ENCODE data around the gene TUBA4A. TPM values are rescaled to one million over a fixed set of nuclear protein-coding genes. Genes with fewer than 3 reads are reported as not detected.

Gene TUBA4A
- total RNA-seq, 2 donors from 2014 or later = 20.4 to 84.6 TPM

DNA sequence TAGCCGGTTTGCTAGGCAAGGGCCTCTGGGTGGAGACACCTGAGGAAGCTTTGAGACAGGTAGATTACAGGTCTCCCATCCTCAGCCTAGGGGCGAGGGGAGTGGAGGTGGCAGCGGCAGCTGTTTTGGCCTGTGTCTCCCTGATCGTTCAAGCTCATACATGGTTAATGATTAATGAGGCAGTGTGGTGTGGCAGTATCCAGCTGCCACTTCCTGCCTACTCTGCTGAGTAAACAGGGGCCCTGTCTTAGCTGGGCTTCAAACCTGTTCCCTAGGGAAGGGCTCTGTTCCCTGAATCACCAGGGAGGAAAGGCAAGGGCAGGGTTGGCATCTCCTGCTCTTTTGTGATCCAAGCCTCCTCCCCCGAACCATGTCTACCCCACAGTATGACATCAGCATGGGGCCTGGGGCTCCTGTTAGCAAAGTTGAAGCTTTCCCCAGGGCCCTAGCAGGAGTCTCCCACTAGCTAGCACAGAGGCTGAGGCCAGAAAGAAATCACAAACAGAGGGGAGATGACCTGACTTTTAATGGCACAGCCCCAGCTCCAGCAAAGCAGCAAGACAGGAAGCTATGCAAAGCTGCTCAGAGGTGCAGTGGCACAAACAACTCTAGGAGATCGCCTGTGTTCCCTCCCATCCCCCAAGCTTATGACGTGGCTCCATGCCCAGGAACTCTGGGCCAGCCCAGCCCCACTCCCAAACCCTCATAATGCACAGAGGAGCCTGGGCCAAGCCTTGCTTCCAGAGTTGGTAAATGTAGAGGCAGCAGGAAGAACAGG is 4.3 kb downstream of the TUBA4A start:
- ATAC-seq (ENCODE audit: insufficient number of reproducible peaks, low FRiP score, low read depth) = peak; percentile 51
- Histone ChIP-seq H3K27me3 (replicated peaks; ENCODE audit: insufficient read depth) (no peaks in the 10 kb centered on the region), H3K36me3 (peaks cover 7% of the 10 kb centered on the region), H3K4me1 (ENCODE audit: control insufficient read depth in 1 of 2, low read depth in 2 of 2) (peaks cover 48 to 82% of the 10 kb centered on the region in 2 donors), H3K4me3 (peak overlapping the region; percentile 59), H3K9me3 (no peaks in the 10 kb centered on the region), H3K27ac (peak overlapping the region; percentile 88 to 95)
- peak; percentile 81 for DNase-seq (ENCODE audit: low spot score)
- no peak for TF ChIP-seq CTCF (IDR thresholded peaks at IDR 0.05)

DNA sequence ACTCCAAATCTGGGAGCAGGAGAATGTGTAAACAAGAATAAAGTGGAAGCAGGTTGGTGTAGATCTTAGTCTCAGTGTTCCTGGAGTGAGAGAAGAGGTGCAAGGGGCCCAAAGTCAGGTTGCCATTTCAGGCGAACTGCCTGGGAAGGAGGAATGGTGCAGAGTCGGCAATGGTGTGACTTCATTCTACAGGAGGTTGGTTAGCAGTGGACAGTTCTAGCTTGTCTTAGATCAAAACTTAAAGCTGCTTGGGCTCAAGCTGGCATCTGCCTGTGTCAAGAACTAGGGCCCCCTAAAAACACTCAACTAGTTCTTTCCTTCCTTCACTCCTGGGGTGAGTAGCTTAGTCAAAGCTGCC is 4.9 kb downstream of the TUBA4A start:
- Histone ChIP-seq H3K36me3 (peaks cover 7% of the 10 kb centered on the region), H3K4me1 (ENCODE audit: control insufficient read depth in 1 of 2, low read depth in 2 of 2) (peaks cover 48 to 82% of the 10 kb centered on the region in 2 donors)
- no peak for TF ChIP-seq CTCF (IDR thresholded peaks at IDR 0.05)

DNA sequence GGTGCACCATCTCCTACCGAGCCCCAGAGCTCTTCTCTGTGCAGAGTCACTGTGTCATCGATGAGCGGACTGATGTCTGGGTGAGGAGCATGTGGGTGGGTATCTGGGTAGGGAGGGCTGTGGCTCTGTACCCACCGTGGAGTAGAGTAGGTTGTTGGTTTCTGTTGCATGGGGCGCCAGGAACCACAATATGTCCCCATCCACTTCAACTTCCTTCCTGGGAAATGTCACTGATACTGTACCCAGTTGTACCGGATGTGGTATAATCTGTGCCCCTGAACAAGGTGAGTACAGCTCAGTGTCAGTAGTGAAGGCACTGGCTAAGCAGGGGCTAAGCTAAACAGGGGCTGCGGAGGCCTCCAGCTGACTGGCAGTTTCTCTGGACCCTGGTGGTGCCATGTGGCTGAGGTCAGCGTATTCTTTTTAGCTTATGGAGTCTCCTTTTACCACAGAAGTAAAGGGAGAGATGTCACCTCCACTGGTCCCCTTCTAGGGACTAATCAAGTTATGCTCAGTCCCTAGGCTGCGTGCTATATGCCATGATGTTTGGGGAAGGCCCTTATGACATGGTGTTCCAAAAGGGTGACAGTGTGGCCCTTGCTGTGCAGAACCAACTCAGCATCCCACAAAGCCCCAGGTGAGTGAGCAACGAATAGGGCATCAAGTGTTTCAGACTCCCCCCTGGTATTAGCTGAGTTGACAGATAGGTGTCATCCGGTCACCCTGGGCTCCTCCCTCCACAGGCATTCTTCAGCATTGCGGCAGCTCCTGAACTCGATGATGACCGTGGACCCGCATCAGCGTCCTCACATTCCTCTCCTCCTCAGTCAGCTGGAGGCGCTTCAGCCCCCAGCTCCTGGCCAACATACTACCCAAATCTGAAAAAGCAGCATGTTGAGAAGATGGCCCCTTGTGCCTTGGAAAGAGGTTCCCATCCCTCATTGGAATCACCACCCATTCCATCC is 5.8 kb downstream of the TUBA4A start:
- Histone ChIP-seq H3K9me3 (no peaks in the 10 kb centered on the region), H3K4me3 (no peak overlapping the region), H3K36me3 (peaks cover 7% of the 10 kb centered on the region), H3K4me1 (ENCODE audit: control insufficient read depth in 1 of 2, low read depth in 2 of 2) (peaks cover 48 to 80% of the 10 kb centered on the region in 2 donors), H3K27me3 (replicated peaks; ENCODE audit: insufficient read depth) (no peaks in the 10 kb centered on the region), H3K27ac (peak overlapping the region; percentile 88 to 95)
- DNase-seq (ENCODE audit: low spot score) (no peak), ATAC-seq (ENCODE audit: insufficient number of reproducible peaks, low FRiP score, low read depth) (no peak)
- no peak for TF ChIP-seq CTCF (IDR thresholded peaks at IDR 0.05)

More for the DNA sequence above, 4.9 kb downstream of the TUBA4A start:
- peak overlapping the region; percentile 59 for H3K4me3 ChIP-seq
- ATAC-seq (ENCODE audit: insufficient number of reproducible peaks, low FRiP score, low read depth) = no peak
- H3K27ac ChIP-seq = peak overlapping the region; percentile 88 to 95
- no peak for DNase-seq (ENCODE audit: low spot score)
- no peaks in the 10 kb centered on the region for H3K27me3 ChIP-seq (replicated peaks; ENCODE audit: insufficient read depth)
- no peaks in the 10 kb centered on the region for H3K9me3 ChIP-seq

DNA sequence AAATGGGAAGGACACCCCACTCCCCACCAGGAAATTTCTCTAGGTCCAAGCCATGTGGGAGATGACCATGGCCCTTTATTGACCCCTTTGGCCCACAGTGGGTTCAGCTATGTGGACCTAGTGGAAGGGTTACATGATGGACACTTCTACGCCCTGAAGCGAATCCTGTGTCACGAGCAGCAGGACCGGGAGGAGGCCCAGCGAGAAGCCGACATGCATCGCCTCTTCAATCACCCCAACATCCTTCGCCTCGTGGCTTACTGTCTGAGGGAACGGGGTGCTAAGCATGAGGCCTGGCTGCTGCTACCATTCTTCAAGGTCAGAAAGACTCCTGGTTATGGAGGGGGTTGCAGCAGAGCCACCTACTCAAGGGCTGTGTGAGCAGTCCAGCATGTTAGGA is 7.2 kb downstream of the TUBA4A start:
- no peak for TF ChIP-seq CTCF (IDR thresholded peaks at IDR 0.05)
- Histone ChIP-seq H3K4me1 (ENCODE audit: control insufficient read depth in 1 of 2, low read depth in 2 of 2) (peaks cover 42 to 66% of the 10 kb centered on the region in 2 donors), H3K27me3 (replicated peaks; ENCODE audit: insufficient read depth) (no peaks in the 10 kb centered on the region), H3K9me3 (no peaks in the 10 kb centered on the region), H3K4me3 (no peak overlapping the region), H3K36me3 (peaks cover 7% of the 10 kb centered on the region), H3K27ac (peak overlapping the region; percentile 91 to 92)
- DNase-seq (ENCODE audit: low spot score) = no peak
- ATAC-seq (ENCODE audit: insufficient number of reproducible peaks, low FRiP score, low read depth) = no peak

DNA sequence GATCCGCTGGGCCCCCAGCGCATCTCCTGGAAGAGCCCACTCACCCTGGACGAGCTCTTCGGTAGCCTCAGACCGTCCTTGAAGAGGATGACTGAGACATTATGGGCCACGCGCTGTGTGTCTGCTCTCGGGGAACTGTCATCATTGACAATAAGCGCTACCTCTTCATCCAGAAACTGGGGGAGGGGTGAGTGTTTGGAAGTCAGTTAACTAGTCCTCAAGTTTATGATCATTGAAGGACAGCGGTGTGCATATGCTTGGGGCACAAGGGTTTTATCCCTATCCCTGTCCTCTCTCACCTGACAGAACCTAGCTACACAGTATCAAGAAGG is 7.9 kb downstream of the TUBA4A start:
- Histone ChIP-seq H3K27me3 (replicated peaks; ENCODE audit: insufficient read depth) (no peaks in the 10 kb centered on the region), H3K9me3 (no peaks in the 10 kb centered on the region), H3K4me1 (ENCODE audit: control insufficient read depth in 1 of 2, low read depth in 2 of 2) (peaks cover 36 to 59% of the 10 kb centered on the region in 2 donors), H3K4me3 (peak overlapping the region; percentile 80), H3K36me3 (peaks cover 5% of the 10 kb centered on the region), H3K27ac (peak overlapping the region; percentile 91 to 92)
- no peak for TF ChIP-seq CTCF (IDR thresholded peaks at IDR 0.05)
- no peak for DNase-seq (ENCODE audit: low spot score)
- ATAC-seq (ENCODE audit: insufficient number of reproducible peaks, low FRiP score, low read depth) = no peak
